HG03066 (cell line): ENCODE data around the gene LIAS.
A peak's percentile ranks its signal among the peaks of the same experiment; 100 is the strongest.

Source experiments
- ATAC-seq: cut with Tn5 transposase; IDR thresholded peaks from one replicate; pipeline ENCODE4 v1.9.1; 2021; ENCODE audit warnings: low read depth; ENCODE audit not compliant: unreplicated experiment

Gene LIAS

GRCh38 chr4:39526765-39527295 lies 68.0 kb downstream of the LIAS start:
- peak; percentile 5 for ATAC-seq

- ATAC-seq, result peak; percentile 94
Measured at GRCh38 chr4:39527296-39528060, 68.6 kb downstream of the LIAS start, which contains the start of gene UGDH. Gene UGDH, minus strand, starts transcription at chr4:39527439. Its CDS starts 5,927 bp downstream, at chr4:39521512.

- ATAC-seq, result no peak
Measured at GRCh38 chr4:39528061-39528465, 69.2 kb downstream of the LIAS start.
